NCI-H748 treated with DMSO at 0.1 percent for 48 hours (cell line): ENCODE data around the gene TBC1D3K.
"Not testable (repeated sequence)": the region's sequence is repeated elsewhere in the genome, so short reads cannot be mapped to it uniquely, and the experiment has no call there.

Experiments used
- DNase-seq: peaks from one replicate; lab custom pipeline; 2025; lab: John Stamatoyannopoulos, UW

TBC1D3K gene

GRCh38 chr17:37924115-37924514 is at the start of gene TBC1D3K:
Gene TBC1D3K, plus strand, starts transcription at chr17:37924415. Its CDS starts 1,585 bp downstream, at chr17:37926000.
- DNase-seq, result not testable (repeated sequence)

- no peak for DNase-seq
Measured at GRCh38 chr17:37884516-37884915, 39.7 kb upstream of the TBC1D3K start.

- no peak for DNase-seq
Measured at GRCh38 chr17:37885136-37885535, 39.1 kb upstream of the TBC1D3K start.

GRCh38 chr17:37888881-37889280 is 35.3 kb upstream of the TBC1D3K start:
- no peak for DNase-seq

GRCh38 chr17:37896961-37897360 is 27.3 kb upstream of the TBC1D3K start:
- DNase-seq, result not testable (repeated sequence)
